Measurements from ENCODE around the gene VPS39. TPM values are rescaled to one million over a fixed set of nuclear protein-coding genes. Genes with fewer than 3 reads are reported as not detected.

The VPS39 gene
- polyA plus RNA-seq, 12 donors = 38.4 to 69.2 (median 48.0) TPM; not detected in 1

DNA sequence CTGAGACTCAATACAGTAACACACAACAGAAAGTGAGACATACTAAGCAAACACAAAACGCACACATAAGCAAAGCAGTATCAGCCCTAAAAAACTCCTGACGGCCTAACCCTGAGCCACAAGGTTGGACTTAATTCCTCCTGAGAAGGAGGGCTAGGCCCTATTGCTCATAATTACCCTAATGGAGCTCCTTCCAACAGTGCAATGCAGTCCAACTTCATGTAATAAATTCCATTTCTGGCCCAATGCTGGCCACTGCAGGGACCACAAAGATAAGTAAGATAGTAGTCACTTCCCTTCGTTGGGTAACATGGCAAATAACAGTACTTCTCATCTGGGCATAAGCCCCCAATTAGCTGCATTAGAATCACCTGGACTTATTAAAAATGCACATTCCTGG, 4.2 kb downstream of the VPS39 start:
- DNase-seq = no peak

GRCh38 chr15:42202653-42203052, 5.5 kb downstream of the VPS39 start:
- DNase-seq = no peak

- DNase-seq = no peak
Observed at GRCh38 chr15:42201801-42202200, 6.3 kb downstream of the VPS39 start.

DNA sequence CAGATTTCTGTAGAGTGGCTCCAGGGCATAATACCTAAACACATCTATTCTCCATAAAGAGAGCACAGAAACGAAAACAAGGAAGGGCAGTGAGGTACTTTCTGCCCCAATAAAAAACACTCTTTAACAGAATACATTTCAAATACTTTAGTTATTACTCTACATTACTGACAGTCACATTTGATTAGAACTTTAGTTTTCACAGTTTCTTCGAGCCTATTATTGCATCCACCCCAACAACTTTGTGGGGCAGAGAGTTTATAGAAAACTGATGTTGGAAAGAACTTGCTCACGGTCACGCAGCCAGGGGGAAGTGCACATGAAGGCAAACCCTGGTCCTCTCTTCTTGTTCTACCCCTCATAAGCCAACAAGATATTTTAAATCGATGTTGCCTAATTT, 9.0 kb downstream of the VPS39 start:
- DNase-seq = no peak

GRCh38 chr15:42198516-42198915, 9.6 kb downstream of the VPS39 start:
- no peak for DNase-seq

GRCh38 chr15:42194513-42194912, 13.6 kb downstream of the VPS39 start:
- DNase-seq = no peak

- DNase-seq = no peak
Observed at GRCh38 chr15:42193383-42193782, 14.7 kb downstream of the VPS39 start.

DNA sequence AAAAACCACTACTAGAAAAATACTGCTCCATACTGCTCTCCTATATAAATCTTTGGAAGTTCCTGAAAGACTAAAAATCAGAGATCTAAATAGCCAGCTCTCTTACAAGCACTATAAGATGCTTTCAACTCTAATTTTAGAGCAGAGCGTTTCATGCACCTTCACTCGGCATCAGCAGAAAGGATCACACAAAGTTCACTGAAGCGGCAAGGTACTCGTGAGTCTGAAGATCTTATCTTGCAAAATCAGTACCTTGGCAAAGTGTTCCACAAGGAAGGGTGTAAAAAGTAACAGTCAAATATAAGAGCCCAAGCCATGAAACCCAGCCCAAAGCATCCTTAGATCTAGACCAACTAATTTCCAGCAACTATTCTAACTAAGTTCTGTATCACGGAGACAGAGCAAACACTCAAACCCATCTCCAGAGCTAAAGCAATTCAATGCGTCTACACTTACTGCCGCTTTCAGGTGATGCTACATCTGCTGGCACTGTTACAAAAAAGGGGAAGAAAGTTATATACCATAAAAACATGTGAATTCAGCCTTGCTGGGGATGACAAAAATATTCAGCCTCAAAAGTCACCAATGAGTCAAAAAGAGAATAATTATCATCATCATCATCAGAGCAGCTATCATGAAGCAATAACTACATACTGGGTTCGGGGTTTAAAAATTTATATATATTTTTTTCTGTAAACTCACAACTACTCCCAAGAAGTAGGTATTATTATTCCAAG, 16.3 kb downstream of the VPS39 start:
- DNase-seq = no peak

DNA sequence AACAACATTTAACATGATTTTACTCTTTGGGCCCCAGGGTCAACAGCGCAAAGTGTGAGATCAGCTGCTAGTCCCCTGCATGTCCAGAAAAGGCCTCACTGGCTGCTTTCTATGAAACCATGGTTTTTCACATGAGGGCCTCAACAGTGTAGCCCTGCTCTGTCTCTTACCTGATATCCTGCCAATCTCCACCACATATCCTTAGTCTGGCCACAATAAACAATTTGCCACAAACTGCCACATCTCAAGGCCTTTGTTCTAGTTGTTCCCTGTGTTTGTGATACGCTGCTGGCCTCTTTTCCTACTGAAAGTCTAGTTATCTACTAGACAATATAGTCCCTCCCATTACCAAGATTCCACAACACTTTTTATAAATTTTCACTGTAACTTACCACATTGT, 17.7 kb downstream of the VPS39 start:
- no peak for DNase-seq

- DNase-seq = no peak
Observed at GRCh38 chr15:42185801-42186200, 22.3 kb downstream of the VPS39 start.

DNA sequence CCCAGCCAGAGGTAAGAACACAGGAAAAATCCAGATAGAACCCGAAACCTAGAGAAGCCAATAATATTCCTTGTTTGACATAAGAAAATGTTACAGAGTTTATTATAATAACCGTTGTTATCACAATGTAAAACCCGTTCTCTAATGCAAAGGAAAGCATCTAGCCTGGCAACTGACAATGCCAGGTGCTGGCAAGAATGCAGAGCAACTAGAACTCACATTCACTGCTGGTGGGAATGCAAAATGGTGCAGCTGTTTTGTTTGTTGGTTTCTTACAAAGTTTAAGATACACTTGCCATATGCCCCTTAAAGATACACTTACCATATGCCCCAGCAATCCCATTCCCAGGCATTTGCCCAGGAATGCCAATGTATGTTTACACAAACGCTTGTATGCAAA, 23.4 kb downstream of the VPS39 start:
- no peak for DNase-seq

GRCh38 chr15:42184296-42184695, 23.8 kb downstream of the VPS39 start:
- DNase-seq = no peak

GRCh38 chr15:42182961-42183360, 25.1 kb downstream of the VPS39 start:
- DNase-seq = no peak

GRCh38 chr15:42182328-42182886, 25.7 kb downstream of the VPS39 start:
- DNase-seq = no peak

DNA sequence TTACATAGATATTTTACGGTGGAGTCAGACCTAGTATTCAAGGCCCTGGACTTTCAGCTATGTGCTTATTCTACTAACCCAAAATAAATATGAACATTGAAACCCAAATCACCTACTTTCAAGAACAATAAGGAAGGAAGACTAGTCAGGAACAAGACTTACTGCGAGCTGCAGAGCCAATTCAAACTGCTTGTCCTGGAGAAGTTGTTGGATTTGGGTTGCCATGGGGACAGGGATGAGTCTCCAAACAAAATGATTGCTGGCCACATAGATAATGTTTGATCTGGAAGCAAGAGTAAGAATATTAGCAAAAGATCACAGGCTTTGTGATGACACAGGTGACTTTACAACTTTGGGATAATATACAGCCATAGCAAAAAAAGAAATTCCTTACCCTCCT, 30.0 kb downstream of the VPS39 start:
- DNase-seq = no peak

GRCh38 chr15:42175671-42176070, 32.4 kb downstream of the VPS39 start:
- no peak for DNase-seq

DNA sequence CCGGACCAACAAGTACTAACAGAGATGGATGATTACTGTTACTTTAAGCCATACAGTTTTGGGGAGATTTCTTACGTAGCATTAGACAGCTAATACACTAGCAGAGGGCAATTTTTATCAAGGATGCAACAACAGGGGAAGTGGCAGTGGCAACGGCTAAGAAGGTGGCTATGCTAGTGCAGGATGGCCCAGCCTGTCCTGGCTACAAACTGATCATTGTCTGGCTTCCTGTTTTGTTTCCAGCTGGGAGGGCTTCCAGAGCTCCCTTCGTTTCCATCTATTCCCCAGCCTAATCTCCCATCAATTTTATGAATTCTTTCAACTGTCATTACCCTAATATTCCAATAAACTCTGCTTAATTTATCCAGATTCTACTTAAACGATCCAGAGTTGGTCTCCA, 35.6 kb downstream of the VPS39 start:
- DNase-seq = no peak

GRCh38 chr15:42171795-42172194, 36.3 kb downstream of the VPS39 start:
- no peak for DNase-seq

- DNase-seq = no peak
Observed at GRCh38 chr15:42171122-42171521, 37.0 kb downstream of the VPS39 start.

GRCh38 chr15:42166225-42166940, 41.7 kb downstream of the VPS39 start:
- DNase-seq = no peak

GRCh38 chr15:42165106-42165505, 43.0 kb downstream of the VPS39 start:
- DNase-seq = no peak

GRCh38 chr15:42163947-42164550, 44.1 kb downstream of the VPS39 start:
- DNase-seq = no peak

DNA sequence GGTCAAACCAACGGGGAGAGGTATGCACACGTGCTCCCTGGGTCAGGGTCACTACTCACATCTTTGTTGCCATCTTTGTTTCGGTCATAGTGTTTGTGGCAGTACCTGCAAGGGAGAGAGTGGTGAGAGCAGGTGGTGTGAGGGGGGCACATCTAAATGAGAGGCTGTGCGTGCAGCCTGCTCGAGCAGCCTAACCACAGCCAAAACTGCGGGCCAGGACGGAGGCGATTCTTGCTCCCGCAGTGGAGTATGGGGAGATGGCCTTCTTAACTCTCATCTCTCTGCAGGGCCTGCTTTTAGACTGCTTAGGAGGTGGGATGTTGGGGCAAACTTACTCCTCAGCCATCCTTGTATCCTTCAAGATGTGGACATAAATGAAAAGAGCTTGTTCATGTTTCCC, 44.8 kb downstream of the VPS39 start:
- no peak for DNase-seq
